OCI-LY1 (cell line): ENCODE data around the gene AHI1.

Experiments
- CTCF ChIP-seq: fragments of 200-600 bp; sonication (generic), shearing (Covaris generic); IDR thresholded peaks from 2 replicates; pipeline ENCODE4 v1.5.1; 2017; ENCODE audit warnings: mild to moderate bottlenecking, antibody characterized with exemption, low read length, moderate library complexity, mixed read lengths
- EZH2 ChIP-seq: fragments of 200-600 bp; sonication (generic), shearing (Covaris generic); IDR thresholded peaks from 2 replicates; pipeline ENCODE4 v1.8.0; 2017; ENCODE audit warnings: borderline replicate concordance, mixed run types, mild to moderate bottlenecking, antibody characterized with exemption, low read length, moderate library complexity, mixed read lengths

GRCh38 chr6:135268263-135268662 is 229.3 kb downstream of the AHI1 start:
- TF ChIP-seq EZH2 (no peak), CTCF (no peak)
